ENCODE data around the gene SYPL2.

DNA sequence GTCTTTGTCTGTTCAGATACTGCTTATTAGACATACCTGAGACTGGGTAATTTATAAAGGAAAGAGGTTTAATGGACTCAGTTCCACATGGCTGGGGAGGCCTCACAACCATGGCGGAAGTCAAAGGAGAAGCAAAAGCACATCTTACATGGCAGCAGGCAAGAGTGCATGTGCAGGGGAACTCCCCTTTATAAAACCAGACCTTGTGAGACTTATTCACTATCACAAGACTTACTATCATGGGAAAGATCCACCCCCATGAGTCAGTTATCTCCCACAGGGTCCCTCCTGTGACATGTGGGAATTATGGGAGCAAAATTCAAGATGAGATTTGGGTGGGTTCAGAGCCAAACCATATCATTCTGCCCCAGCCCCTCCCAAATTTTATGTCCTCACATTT is 33.0 kb upstream of the SYPL2 start:
- TF ChIP-seq TAF1 (IDR thresholded peaks at IDR 0.05; ENCODE audit: borderline replicate concordance, insufficient read depth, low read length) (no peak), POLR2AphosphoS5 (IDR thresholded peaks at IDR 0.05; ENCODE audit: low read depth, low read length) (no peak), SIN3A (IDR thresholded peaks at IDR 0.05; ENCODE audit: borderline replicate concordance, insufficient read depth, low read length) (no peak), FOXP2 (optimal IDR thresholded peaks at IDR 0.05; ENCODE audit: borderline replicate concordance, extremely low read depth, extremely low read length, insufficient read depth) (no peak)
- TF ChIP-seq, protein P1, sequence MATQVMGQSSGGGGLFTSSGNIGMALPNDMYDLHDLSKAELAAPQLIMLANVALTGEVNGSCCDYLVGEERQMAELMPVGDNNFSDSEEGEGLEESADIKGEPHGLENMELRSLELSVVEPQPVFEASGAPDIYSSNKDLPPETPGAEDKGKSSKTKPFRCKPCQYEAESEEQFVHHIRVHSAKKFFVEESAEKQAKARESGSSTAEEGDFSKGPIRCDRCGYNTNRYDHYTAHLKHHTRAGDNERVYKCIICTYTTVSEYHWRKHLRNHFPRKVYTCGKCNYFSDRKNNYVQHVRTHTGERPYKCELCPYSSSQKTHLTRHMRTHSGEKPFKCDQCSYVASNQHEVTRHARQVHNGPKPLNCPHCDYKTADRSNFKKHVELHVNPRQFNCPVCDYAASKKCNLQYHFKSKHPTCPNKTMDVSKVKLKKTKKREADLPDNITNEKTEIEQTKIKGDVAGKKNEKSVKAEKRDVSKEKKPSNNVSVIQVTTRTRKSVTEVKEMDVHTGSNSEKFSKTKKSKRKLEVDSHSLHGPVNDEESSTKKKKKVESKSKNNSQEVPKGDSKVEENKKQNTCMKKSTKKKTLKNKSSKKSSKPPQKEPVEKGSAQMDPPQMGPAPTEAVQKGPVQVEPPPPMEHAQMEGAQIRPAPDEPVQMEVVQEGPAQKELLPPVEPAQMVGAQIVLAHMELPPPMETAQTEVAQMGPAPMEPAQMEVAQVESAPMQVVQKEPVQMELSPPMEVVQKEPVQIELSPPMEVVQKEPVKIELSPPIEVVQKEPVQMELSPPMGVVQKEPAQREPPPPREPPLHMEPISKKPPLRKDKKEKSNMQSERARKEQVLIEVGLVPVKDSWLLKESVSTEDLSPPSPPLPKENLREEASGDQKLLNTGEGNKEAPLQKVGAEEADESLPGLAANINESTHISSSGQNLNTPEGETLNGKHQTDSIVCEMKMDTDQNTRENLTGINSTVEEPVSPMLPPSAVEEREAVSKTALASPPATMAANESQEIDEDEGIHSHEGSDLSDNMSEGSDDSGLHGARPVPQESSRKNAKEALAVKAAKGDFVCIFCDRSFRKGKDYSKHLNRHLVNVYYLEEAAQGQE (IDR thresholded peaks at IDR 0.05; ENCODE audit: insufficient read depth in 1 of 2, low read depth in 2 of 2, low read length in 2 of 2) = no peak
